Trophoblast cell (in vitro differentiated cells and primary cell): ENCODE results near the gene DSE.
A peak's percentile ranks its signal among the peaks of the same experiment; 100 is the strongest.

Experiments
- DNase-seq, 2 donors: peaks; one replicate each; pipeline ENCODE4 v3.0.0-alpha.2; 2016
- H2AFZ ChIP-seq: 2 replicates; pipeline ENCODE4 v1.6.1; 2013; ENCODE audit warnings: low read length, moderate library complexity, mild to moderate bottlenecking; ENCODE audit not compliant: insufficient read depth, poor library complexity
- H2AK5ac ChIP-seq: 2 replicates; pipeline ENCODE4 v1.6.1; 2013; ENCODE audit warnings: mild to moderate bottlenecking, low read length
- H2BK120ac ChIP-seq: 2 replicates; pipeline ENCODE4 v1.6.1; 2013; ENCODE audit warnings: low read length, mild to moderate bottlenecking, moderate library complexity; ENCODE audit not compliant: insufficient read depth, poor library complexity
- H2BK12ac ChIP-seq: 2 replicates; pipeline ENCODE4 v1.6.1; 2013; ENCODE audit warnings: mild to moderate bottlenecking, low read length, moderate library complexity
- H2BK5ac ChIP-seq: 2 replicates; pipeline ENCODE4 v1.6.1; 2013; ENCODE audit warnings: low read length, low read depth, moderate library complexity, mild to moderate bottlenecking; ENCODE audit not compliant: poor library complexity
- H3K14ac ChIP-seq: 2 replicates; pipeline ENCODE4 v1.6.1; 2013; ENCODE audit warnings: mild to moderate bottlenecking, low read length
- H3K18ac ChIP-seq: 2 replicates; pipeline ENCODE4 v1.6.1; 2013; ENCODE audit warnings: mild to moderate bottlenecking, low read length
- H3K23ac ChIP-seq: 2 replicates; pipeline ENCODE4 v1.6.1; 2013; ENCODE audit warnings: low read length
- H3K27ac ChIP-seq: 2 replicates; pipeline ENCODE4 v1.5.1; 2013; ENCODE audit warnings: low read depth, mild to moderate bottlenecking, inconsistent platforms, low read length, moderate library complexity
- H3K27me3 ChIP-seq: 2 replicates; pipeline ENCODE4 v1.6.1; 2013; ENCODE audit warnings: inconsistent platforms, mild to moderate bottlenecking, low read length, moderate library complexity; ENCODE audit not compliant: insufficient read depth
- H3K36me3 ChIP-seq, 2 experiments: 1 replicate in 1 of 2; 2 replicates in 1 of 2; pipeline ENCODE4 v1.6.1; 2013; ENCODE audit warnings: low read length in 2 of 2, mild to moderate bottlenecking in 2 of 2, moderate library complexity in 1 of 2; ENCODE audit not compliant: insufficient read depth in 2 of 2, control insufficient read depth in 1 of 2
- H3K4ac ChIP-seq: 2 replicates; pipeline ENCODE4 v1.6.1; 2013; ENCODE audit warnings: low read depth, mild to moderate bottlenecking, low read length, moderate library complexity
- H3K4me1 ChIP-seq, 2 experiments: 1 replicate in 1 of 2; 2 replicates in 1 of 2; pipeline ENCODE4 v1.6.1; 2013; ENCODE audit warnings: low read length in 2 of 2, mild to moderate bottlenecking in 2 of 2, moderate library complexity in 1 of 2; ENCODE audit not compliant: insufficient read depth in 2 of 2, control insufficient read depth in 1 of 2
- H3K4me2 ChIP-seq: 2 replicates; pipeline ENCODE4 v1.6.1; 2013; ENCODE audit warnings: inconsistent platforms, mild to moderate bottlenecking, low read length, moderate library complexity
- H3K4me3 ChIP-seq: 2 replicates; pipeline ENCODE4 v1.5.1; 2013; ENCODE audit warnings: mild to moderate bottlenecking, low read depth, low read length, inconsistent platforms
- H3K79me1 ChIP-seq: one replicate; pipeline ENCODE4 v1.6.1; 2013; ENCODE audit warnings: low read length
- H3K79me2 ChIP-seq: 2 replicates; pipeline ENCODE4 v1.6.1; 2013; ENCODE audit warnings: low read length, mild to moderate bottlenecking; ENCODE audit not compliant: control insufficient read depth, insufficient read depth, poor library complexity
- H3K9ac ChIP-seq: 2 replicates; pipeline ENCODE4 v1.6.1; 2013; ENCODE audit warnings: mild to moderate bottlenecking, low read length
- H3K9me3 ChIP-seq: 2 replicates; pipeline ENCODE4 v1.6.1; 2013; ENCODE audit warnings: low read depth, mild to moderate bottlenecking, control low read depth, inconsistent platforms, low read length; ENCODE audit not compliant: insufficient read depth
- H4K12ac ChIP-seq: 2 replicates; pipeline ENCODE4 v1.6.1; 2013; ENCODE audit warnings: low read depth, mild to moderate bottlenecking, low read length, moderate library complexity
- H4K8ac ChIP-seq: 2 replicates; pipeline ENCODE4 v1.6.1; 2013; ENCODE audit warnings: low read depth, mild to moderate bottlenecking, low read length, moderate library complexity
- H4K91ac ChIP-seq: one replicate; pipeline ENCODE4 v1.6.1; 2013; ENCODE audit warnings: low read depth, mild to moderate bottlenecking, low read length, moderate library complexity
- WGBS: extraction: QIAGEN DNeasy Blood & Tissue Kit; methylation state at CpG from one replicate; pipeline ENCODE4 v1.1.7; 2013; ENCODE audit warnings: missing lambda C conversion rate; ENCODE audit not compliant: insufficient read length, insufficient coverage; ENCODE audit errors: extremely low coverage; 5-methylcytosine and 5-hydroxymethylcytosine counted together

Gene DSE

GRCh38 chr6:116379764-116380163 is 9.0 kb downstream of the DSE start:
- H2AK5ac ChIP-seq = no peak overlapping the region
- H4K91ac ChIP-seq = no peak overlapping the region
- no peak overlapping the region for H2BK120ac ChIP-seq
- no peaks in the 10 kb centered on the region for H3K79me2 ChIP-seq
- no peak overlapping the region for H2AFZ ChIP-seq
- H3K79me1 ChIP-seq = peaks cover 2% of the 10 kb centered on the region
- H3K9ac ChIP-seq = no peak overlapping the region
- H2BK12ac ChIP-seq = no peak overlapping the region
- H4K8ac ChIP-seq = no peak overlapping the region
- no peaks in the 10 kb centered on the region for H3K36me3 ChIP-seq
- H3K4ac ChIP-seq = no peak overlapping the region
- peaks cover 2 to 7% of the 10 kb centered on the region in 2 experiments for H3K4me1 ChIP-seq
- no peak overlapping the region for H2BK5ac ChIP-seq
- H3K18ac ChIP-seq = no peak overlapping the region
- H3K27me3 ChIP-seq = no peaks in the 10 kb centered on the region
- no peak overlapping the region for H3K23ac ChIP-seq
- no peak overlapping the region for H3K4me2 ChIP-seq
- H3K14ac ChIP-seq = no peak overlapping the region
- no peak overlapping the region for H4K12ac ChIP-seq
- no peaks in the 10 kb centered on the region for H3K9me3 ChIP-seq
- H3K27ac ChIP-seq = no peak overlapping the region
- no peak overlapping the region for H3K4me3 ChIP-seq
- DNase-seq = no peak

GRCh38 chr6:116380346-116380745 is 9.6 kb downstream of the DSE start:
- no peak overlapping the region for H3K4me3 ChIP-seq
- no peak overlapping the region for H2BK5ac ChIP-seq
- H3K4me1 ChIP-seq = peaks cover 2 to 9% of the 10 kb centered on the region in 2 experiments
- no peaks in the 10 kb centered on the region for H3K79me2 ChIP-seq
- no CpG with 5 or more reads among the region's 1 CpG for WGBS
- H4K12ac ChIP-seq = no peak overlapping the region
- no peak overlapping the region for H4K91ac ChIP-seq
- no peaks in the 10 kb centered on the region for H3K27me3 ChIP-seq
- no peak overlapping the region for H2BK120ac ChIP-seq
- no peak for DNase-seq
- no peak overlapping the region for H3K23ac ChIP-seq
- no peak overlapping the region for H2BK12ac ChIP-seq
- no peak overlapping the region for H3K14ac ChIP-seq
- peaks cover 2% of the 10 kb centered on the region for H3K79me1 ChIP-seq
- H2AFZ ChIP-seq = no peak overlapping the region
- no peak overlapping the region for H3K18ac ChIP-seq
- H2AK5ac ChIP-seq = no peak overlapping the region
- H3K27ac ChIP-seq = no peak overlapping the region
- no peaks in the 10 kb centered on the region for H3K36me3 ChIP-seq
- H4K8ac ChIP-seq = no peak overlapping the region
- no peak overlapping the region for H3K4me2 ChIP-seq
- H3K4ac ChIP-seq = no peak overlapping the region
- no peak overlapping the region for H3K9ac ChIP-seq
- no peaks in the 10 kb centered on the region for H3K9me3 ChIP-seq

- no CpG with 5 or more reads among the region's 3 CpGs for WGBS
- H3K4me3 ChIP-seq = no peak overlapping the region
Observed at GRCh38 chr6:116381000-116381399, 10.3 kb downstream of the DSE start.

GRCh38 chr6:116382587-116382986 is 11.8 kb downstream of the DSE start:
- H4K91ac ChIP-seq = no peak overlapping the region
- H3K79me2 ChIP-seq = no peaks in the 10 kb centered on the region
- no peak overlapping the region for H4K12ac ChIP-seq
- DNase-seq = peak; percentile 92 to 95
- peaks cover 2 to 13% of the 10 kb centered on the region in 2 experiments for H3K4me1 ChIP-seq
- H3K27me3 ChIP-seq = no peaks in the 10 kb centered on the region
- H3K27ac ChIP-seq = no peak overlapping the region
- no peak overlapping the region for H3K4me2 ChIP-seq
- H3K36me3 ChIP-seq = no peaks in the 10 kb centered on the region
- H3K4me3 ChIP-seq = no peak overlapping the region
- no peak overlapping the region for H4K8ac ChIP-seq
- no peak overlapping the region for H3K9ac ChIP-seq
- H3K23ac ChIP-seq = no peak overlapping the region
- no peak overlapping the region for H2BK12ac ChIP-seq
- no peaks in the 10 kb centered on the region for H3K9me3 ChIP-seq
- no peak overlapping the region for H2AFZ ChIP-seq
- no peak overlapping the region for H3K4ac ChIP-seq
- H2BK5ac ChIP-seq = no peak overlapping the region
- no peak overlapping the region for H3K14ac ChIP-seq
- H2BK120ac ChIP-seq = no peak overlapping the region
- no CpG with 5 or more reads among the region's 1 CpG for WGBS
- no peak overlapping the region for H3K18ac ChIP-seq
- H2AK5ac ChIP-seq = no peak overlapping the region
- H3K79me1 ChIP-seq = peaks cover 2% of the 10 kb centered on the region

More at GRCh38 chr6:116381000-116381399, 10.3 kb downstream of the DSE start:
- H3K27ac ChIP-seq = no peak overlapping the region
- H3K36me3 ChIP-seq = no peaks in the 10 kb centered on the region
- no peak overlapping the region for H3K4ac ChIP-seq
- no peak overlapping the region for H3K23ac ChIP-seq
- H3K79me1 ChIP-seq = peaks cover 2% of the 10 kb centered on the region
- H3K4me1 ChIP-seq = peaks cover 2 to 9% of the 10 kb centered on the region in 2 experiments
- no peak overlapping the region for H4K12ac ChIP-seq
- H3K18ac ChIP-seq = no peak overlapping the region
- H2BK5ac ChIP-seq = no peak overlapping the region
- H3K4me2 ChIP-seq = no peak overlapping the region
- H3K9ac ChIP-seq = no peak overlapping the region
- H4K91ac ChIP-seq = no peak overlapping the region
- no peaks in the 10 kb centered on the region for H3K27me3 ChIP-seq
- H2BK120ac ChIP-seq = no peak overlapping the region
- H3K9me3 ChIP-seq = no peaks in the 10 kb centered on the region
- H4K8ac ChIP-seq = no peak overlapping the region
- no peak overlapping the region for H2AK5ac ChIP-seq
- no peaks in the 10 kb centered on the region for H3K79me2 ChIP-seq
- peak; percentile 42 to 80 for DNase-seq
- H3K14ac ChIP-seq = no peak overlapping the region
- H2BK12ac ChIP-seq = no peak overlapping the region
- no peak overlapping the region for H2AFZ ChIP-seq
